ENCODE data around the gene DZIP3.

DZIP3 gene

GRCh38 chr3:108589081-108589997, at the start of gene DZIP3, which contains the start of gene CIP2A:
DZIP3 (plus strand) TSS chr3:108589722; CDS start chr3:108605407, 15,685 bp downstream.
CIP2A (minus strand) TSS chr3:108589438; CDS start chr3:108589375, 63 bp downstream.
- peak; percentile 99 for DNase-seq (ENCODE audit: low spot score)

GRCh38 chr3:108546247-108546646, 43.3 kb upstream of the DZIP3 start:
- no peak for DNase-seq (ENCODE audit: low spot score)

GRCh38 chr3:108546692-108547091, 42.8 kb upstream of the DZIP3 start:
- DNase-seq (ENCODE audit: low spot score), result no peak

- no peak for DNase-seq (ENCODE audit: low spot score)
These were observed 41.2 kb upstream of the DZIP3 start for GRCh38 chr3:108548304-108548703.

- DNase-seq (ENCODE audit: low spot score), result no peak
These were observed 40.6 kb upstream of the DZIP3 start for GRCh38 chr3:108548886-108549285.

GRCh38 chr3:108552267-108553159, 37.0 kb upstream of the DZIP3 start:
- peak; percentile 66 for DNase-seq (ENCODE audit: low spot score)

GRCh38 chr3:108554229-108554628, 35.3 kb upstream of the DZIP3 start:
- DNase-seq (ENCODE audit: low spot score), result no peak

- DNase-seq (ENCODE audit: low spot score), result no peak
These were observed 34.5 kb upstream of the DZIP3 start for GRCh38 chr3:108554913-108555571.

GRCh38 chr3:108555966-108556581, 33.4 kb upstream of the DZIP3 start:
- DNase-seq (ENCODE audit: low spot score), result no peak

- DNase-seq (ENCODE audit: low spot score), result no peak
These were observed 27.0 kb upstream of the DZIP3 start for GRCh38 chr3:108562565-108562964.

GRCh38 chr3:108564564-108564963, 25.0 kb upstream of the DZIP3 start:
- no peak for DNase-seq (ENCODE audit: low spot score)

- DNase-seq (ENCODE audit: low spot score), result no peak
These were observed 24.0 kb upstream of the DZIP3 start for GRCh38 chr3:108565506-108565905.

GRCh38 chr3:108566599-108566998, 22.9 kb upstream of the DZIP3 start:
- no peak for DNase-seq (ENCODE audit: low spot score)

- DNase-seq (ENCODE audit: low spot score), result no peak
These were observed 20.2 kb upstream of the DZIP3 start for GRCh38 chr3:108569336-108569735.

GRCh38 chr3:108578064-108578463, 11.5 kb upstream of the DZIP3 start:
- DNase-seq (ENCODE audit: low spot score), result no peak

GRCh38 chr3:108588601-108589000, 921 bp upstream of the DZIP3 start:
- DNase-seq (ENCODE audit: low spot score), result peak; percentile 41

GRCh38 chr3:108589998-108590323, 439 bp downstream of the DZIP3 start:
- DNase-seq (ENCODE audit: low spot score), result no peak

- DNase-seq (ENCODE audit: low spot score), result peak; percentile 38
These were observed 938 bp downstream of the DZIP3 start for GRCh38 chr3:108590460-108590859.

GRCh38 chr3:108595321-108595720, 5.8 kb downstream of the DZIP3 start:
- DNase-seq (ENCODE audit: low spot score), result no peak

- no peak for DNase-seq (ENCODE audit: low spot score)
These were observed 8.9 kb downstream of the DZIP3 start for GRCh38 chr3:108598375-108598774.

GRCh38 chr3:108599677-108600409, 10.3 kb downstream of the DZIP3 start:
- no peak for DNase-seq (ENCODE audit: low spot score)

Measured in NAMALWA (cell line).